Dermis blood vessel endothelial cell (primary cell): Measurements from ENCODE around the gene XRRA1. TPM values are rescaled to one million over a fixed set of nuclear protein-coding genes. Genes with fewer than 3 reads are reported as not detected.
"Not testable (repeated sequence)": the region's sequence is repeated elsewhere in the genome, so short reads cannot be mapped to it uniquely, and the experiment has no call there.

ENCODE experiments used
- DNase-seq: peaks from one replicate; pipeline ENCODE4 v3.0.0; 2010
- total RNA-seq: library from RNA; depleted of rRNA; stranded (reverse); fragments of >200 nt; gene quantifications from 2 replicates; pipeline ENCODE4 v1.2.3, GENCODE V29; 2014

XRRA1 gene
- total RNA-seq, 1 donor from 2014 or later = 16.8 TPM

- DNase-seq = not testable (repeated sequence)
These were observed 55.9 kb downstream of the XRRA1 start for GRCh38 chr11:74893015-74893414.

GRCh38 chr11:74877132-74877531 lies 71.8 kb downstream of the XRRA1 start:
- peak; percentile 38 for DNase-seq

DNA sequence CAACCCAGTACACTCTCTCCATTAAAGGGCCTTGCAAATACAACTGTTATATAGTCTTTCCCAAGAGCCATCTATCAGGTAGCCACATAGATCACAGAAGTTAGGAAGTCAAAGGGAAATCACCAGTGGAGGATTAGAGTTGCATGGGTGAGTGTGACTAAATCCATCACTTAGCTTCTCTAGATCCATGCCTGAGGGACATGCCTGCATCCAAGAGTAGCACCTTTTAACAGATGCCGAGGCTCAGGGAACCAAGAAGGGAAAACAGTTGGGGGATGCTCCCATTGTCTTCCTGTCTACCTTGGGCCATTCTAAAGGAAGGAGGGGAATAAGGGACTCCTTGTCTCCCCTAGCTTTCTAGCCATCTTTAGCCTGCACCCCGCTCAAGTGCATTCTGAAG lies 77.9 kb downstream of the XRRA1 start:
- peak; percentile 10 for DNase-seq

- peak; percentile 83 for DNase-seq
These were observed 78.4 kb downstream of the XRRA1 start for GRCh38 chr11:74870485-74870884.

DNA sequence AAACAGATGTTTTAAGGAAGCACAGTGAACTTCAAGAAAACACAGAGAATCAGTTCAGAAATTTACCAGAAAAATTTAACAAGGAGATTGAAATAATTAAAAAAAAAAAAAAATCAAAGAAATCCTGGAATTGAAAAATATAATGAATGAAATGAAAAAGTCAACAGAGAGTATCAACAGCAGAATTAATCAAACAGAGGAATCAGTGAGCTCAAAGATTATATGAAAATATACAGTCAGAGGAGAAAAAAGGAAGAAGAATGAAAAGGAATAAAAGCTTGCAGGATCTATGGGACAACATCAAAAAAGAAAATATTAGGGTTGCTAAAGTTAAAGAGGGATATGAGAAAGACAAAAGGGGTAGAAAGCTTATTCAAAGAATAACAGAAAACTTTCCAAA lies 82.3 kb downstream of the XRRA1 start:
- no peak for DNase-seq

- DNase-seq = no peak
These were observed 85.5 kb downstream of the XRRA1 start for GRCh38 chr11:74863410-74863809.

GRCh38 chr11:74860743-74861142 lies 88.1 kb downstream of the XRRA1 start:
- no peak for DNase-seq

- DNase-seq = no peak
These were observed 95.7 kb downstream of the XRRA1 start for GRCh38 chr11:74853223-74853622.

- DNase-seq = peak; percentile 15
These were observed 99.1 kb downstream of the XRRA1 start for GRCh38 chr11:74849525-74850391.

GRCh38 chr11:74847895-74848294 lies 101.0 kb downstream of the XRRA1 start:
- no peak for DNase-seq

- no peak for DNase-seq
These were observed 101.5 kb downstream of the XRRA1 start for GRCh38 chr11:74847395-74847794.

GRCh38 chr11:74846770-74847169 lies 102.1 kb downstream of the XRRA1 start:
- DNase-seq = peak; percentile 67

GRCh38 chr11:74845978-74846517 lies 102.8 kb downstream of the XRRA1 start:
- DNase-seq = no peak

DNA sequence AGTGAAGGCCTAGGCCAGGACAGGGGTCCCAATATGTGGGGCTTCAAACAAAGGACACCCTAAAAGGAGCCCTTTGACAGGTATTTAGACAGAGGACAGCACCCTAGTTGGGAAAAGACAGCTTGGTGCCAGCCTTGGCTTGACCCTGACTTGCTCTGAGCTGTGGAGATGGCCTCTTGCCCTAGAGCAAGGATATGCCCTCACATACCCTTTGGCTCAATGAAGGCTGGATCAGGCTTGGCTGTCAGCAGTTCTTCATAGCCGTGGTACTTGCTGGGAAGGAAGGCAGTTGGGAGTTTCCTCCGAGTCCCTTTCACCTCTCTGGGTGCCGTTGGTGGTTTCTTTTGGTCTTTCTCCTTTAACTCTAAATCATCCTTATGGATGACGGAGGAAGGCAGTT lies 104.0 kb downstream of the XRRA1 start:
- no peak for DNase-seq

DNA sequence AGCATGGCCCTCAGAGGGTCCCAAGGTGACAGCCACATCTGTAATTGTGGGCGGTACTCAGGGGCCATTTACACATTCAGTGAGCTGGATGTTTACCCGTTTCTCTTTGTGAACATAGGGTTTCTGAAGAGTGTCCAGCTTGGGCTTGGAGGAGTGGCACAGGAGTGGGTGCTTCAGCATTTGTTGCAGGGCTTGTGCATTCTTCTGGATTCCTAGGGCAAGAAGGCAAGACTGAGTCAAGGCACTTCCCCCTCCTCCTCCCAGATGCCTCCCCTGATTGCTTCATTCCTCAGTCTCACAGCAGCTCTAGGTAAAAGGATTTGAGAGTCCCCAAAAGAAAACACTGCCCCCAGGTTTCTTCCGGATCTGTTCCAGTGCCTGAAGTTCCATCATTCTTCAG lies 104.8 kb downstream of the XRRA1 start:
- DNase-seq = no peak

DNA sequence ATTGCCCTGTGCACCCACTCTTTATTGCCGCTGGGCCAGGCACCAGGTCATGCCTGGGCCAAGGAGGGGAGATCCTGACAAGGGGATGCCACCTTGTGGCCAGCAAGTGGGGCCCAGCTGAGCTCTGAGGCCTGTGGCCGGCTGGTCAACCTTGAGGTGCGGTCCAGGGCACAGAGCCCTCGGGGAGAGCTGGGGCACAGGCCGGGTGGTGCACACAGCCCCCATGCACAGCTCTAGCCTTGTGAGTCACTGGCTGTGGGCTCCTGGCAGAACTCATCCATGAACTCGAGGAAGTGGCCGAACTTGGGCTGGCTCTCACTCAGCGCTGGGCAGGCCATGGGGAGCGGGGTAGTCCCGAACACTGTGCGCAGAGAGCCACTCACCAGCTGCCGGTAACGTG lies 105.9 kb downstream of the XRRA1 start:
- no peak for DNase-seq

DNA sequence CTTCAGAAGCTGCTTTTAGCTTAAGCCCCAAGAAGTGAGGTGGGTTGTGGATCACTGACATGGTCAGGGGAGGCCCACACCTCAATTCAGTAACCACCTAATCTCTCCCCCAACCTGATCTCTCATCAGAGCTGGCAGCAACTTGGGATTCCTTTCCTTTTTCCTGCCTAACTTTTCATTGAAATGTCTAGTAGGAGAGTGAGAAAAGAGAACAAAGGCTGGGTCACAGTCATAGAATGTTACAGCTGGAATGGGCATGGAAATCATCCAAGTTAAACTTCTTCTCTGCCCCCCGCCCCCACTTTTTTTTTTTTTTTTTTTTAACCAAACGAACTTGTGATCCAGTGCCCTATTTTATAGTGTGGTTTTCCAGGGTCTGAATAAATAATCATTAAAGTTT lies 108.4 kb downstream of the XRRA1 start:
- DNase-seq = peak; percentile 68

DNA sequence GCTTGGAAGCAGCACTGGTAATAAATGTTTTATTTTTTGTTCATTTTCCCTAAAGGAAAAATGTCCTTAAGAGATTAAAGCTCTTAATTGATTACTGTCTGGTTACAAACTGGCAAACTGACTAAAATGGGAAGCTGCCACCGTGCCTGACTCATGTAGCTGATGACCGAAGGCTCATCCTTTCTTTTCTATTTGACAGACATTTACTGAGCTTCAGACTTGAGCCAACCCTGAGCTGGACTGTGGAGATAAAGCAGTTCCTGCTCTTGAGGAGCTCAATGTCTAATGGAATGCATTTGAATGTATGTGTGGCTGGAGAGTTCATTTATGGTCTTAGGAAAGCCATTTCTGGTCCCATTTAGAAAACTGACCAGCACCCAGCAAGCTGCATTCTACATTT lies 108.9 kb downstream of the XRRA1 start:
- DNase-seq = peak; percentile 50

GRCh38 chr11:74839446-74839845 lies 109.4 kb downstream of the XRRA1 start:
- DNase-seq = no peak

- no peak for DNase-seq
These were observed 110.7 kb downstream of the XRRA1 start for GRCh38 chr11:74838188-74838587.

DNA sequence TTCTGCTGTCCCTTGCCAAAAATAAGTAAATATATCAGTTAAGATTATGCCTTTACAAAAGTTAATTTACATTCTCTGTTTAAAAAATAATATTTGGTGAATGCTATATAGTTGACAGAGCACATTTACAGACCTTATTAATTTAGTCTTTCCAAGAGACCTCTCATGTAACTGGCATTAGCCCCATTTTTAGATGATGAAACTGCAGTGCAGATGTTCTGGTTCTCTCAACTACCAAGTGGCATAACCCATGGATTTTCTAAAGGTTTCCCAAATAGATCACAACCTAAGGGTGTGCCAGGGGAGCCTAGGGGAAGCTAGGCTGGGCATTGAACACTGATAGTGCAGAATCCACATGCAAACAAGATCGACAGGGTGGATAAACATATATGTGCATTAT lies 111.7 kb downstream of the XRRA1 start:
- no peak for DNase-seq

GRCh38 chr11:74826901-74827300 lies 122.0 kb downstream of the XRRA1 start:
- DNase-seq = no peak

- not testable (repeated sequence) for DNase-seq
These were observed 123.3 kb downstream of the XRRA1 start for GRCh38 chr11:74825596-74825995.

GRCh38 chr11:74824285-74824982 lies 124.5 kb downstream of the XRRA1 start:
- no peak for DNase-seq
